Femur (tissue), 1 donor: ENCODE measurements around the gene ADGRG3.
"Not testable (repeated sequence)": the region's sequence is repeated elsewhere in the genome, so short reads cannot be mapped to it uniquely, and the experiment has no call there.

ENCODE experiments used
- DNase-seq: peaks from one replicate; pipeline ENCODE4 v3.0.0-alpha.2; 2017

Gene ADGRG3

GRCh38 chr16:57725151-57725550 is 57.0 kb downstream of the ADGRG3 start:
- DNase-seq: no peak

- DNase-seq: no peak
Measured at GRCh38 chr16:57725554-57725953, 57.4 kb downstream of the ADGRG3 start.

- no peak for DNase-seq
Measured at GRCh38 chr16:57725976-57726375, 57.9 kb downstream of the ADGRG3 start.

GRCh38 chr16:57726433-57726947 is 58.4 kb downstream of the ADGRG3 start:
- no peak for DNase-seq

GRCh38 chr16:57727610-57728009 is 59.5 kb downstream of the ADGRG3 start:
- DNase-seq: no peak

- DNase-seq: no peak
Measured at GRCh38 chr16:57728336-57729181, 60.5 kb downstream of the ADGRG3 start.

- DNase-seq: no peak
Measured at GRCh38 chr16:57729182-57729484, 61.0 kb downstream of the ADGRG3 start.

GRCh38 chr16:57729852-57730251 is 61.7 kb downstream of the ADGRG3 start:
- DNase-seq: not testable (repeated sequence)

- DNase-seq: no peak
Measured at GRCh38 chr16:57730771-57731730, 62.9 kb downstream of the ADGRG3 start.

- no peak for DNase-seq
Measured at GRCh38 chr16:57732037-57732436, 63.9 kb downstream of the ADGRG3 start.

GRCh38 chr16:57732714-57733113 is 64.6 kb downstream of the ADGRG3 start:
- no peak for DNase-seq

- no peak for DNase-seq
Measured at GRCh38 chr16:57734308-57734924, 66.3 kb downstream of the ADGRG3 start.

- DNase-seq: peak; percentile 100
Measured at GRCh38 chr16:57734925-57735754, 67.0 kb downstream of the ADGRG3 start.

- DNase-seq: peak; percentile 47
Measured at GRCh38 chr16:57735755-57736418, 67.8 kb downstream of the ADGRG3 start, which contains the start of gene KATNB1. KATNB1 (plus strand) TSS chr16:57735770; CDS start chr16:57737244, 1,474 bp downstream.

GRCh38 chr16:57736419-57737351 is 68.6 kb downstream of the ADGRG3 start:
- peak; percentile 77 for DNase-seq

- no peak for DNase-seq
Measured at GRCh38 chr16:57738844-57739243, 70.7 kb downstream of the ADGRG3 start.
